NCI-H2107 (cell line): Measurements from ENCODE around the gene FBN1.

Experiments used
- DNase-seq: peaks from one replicate; lab custom pipeline; 2025; lab: John Stamatoyannopoulos, UW

FBN1 gene

DNA sequence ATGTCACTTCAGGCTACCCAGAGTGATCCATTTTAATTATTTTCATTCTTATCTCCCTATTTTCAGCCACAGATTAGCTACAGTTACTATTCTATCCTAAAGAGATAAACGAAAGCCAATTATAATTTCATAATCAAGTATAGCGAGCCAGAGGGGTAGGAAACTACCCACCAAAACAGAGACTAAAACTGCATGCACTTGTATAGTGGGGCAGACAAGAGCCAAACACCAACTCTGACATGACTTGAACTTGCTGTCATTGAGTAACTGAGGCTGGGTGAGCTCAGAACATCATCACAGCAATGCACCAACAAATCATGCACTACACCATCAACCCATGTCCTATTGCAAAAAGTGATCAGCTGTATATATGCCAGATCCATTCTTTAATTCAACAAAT is 64.8 kb downstream of the FBN1 start:
- DNase-seq, result no peak

DNA sequence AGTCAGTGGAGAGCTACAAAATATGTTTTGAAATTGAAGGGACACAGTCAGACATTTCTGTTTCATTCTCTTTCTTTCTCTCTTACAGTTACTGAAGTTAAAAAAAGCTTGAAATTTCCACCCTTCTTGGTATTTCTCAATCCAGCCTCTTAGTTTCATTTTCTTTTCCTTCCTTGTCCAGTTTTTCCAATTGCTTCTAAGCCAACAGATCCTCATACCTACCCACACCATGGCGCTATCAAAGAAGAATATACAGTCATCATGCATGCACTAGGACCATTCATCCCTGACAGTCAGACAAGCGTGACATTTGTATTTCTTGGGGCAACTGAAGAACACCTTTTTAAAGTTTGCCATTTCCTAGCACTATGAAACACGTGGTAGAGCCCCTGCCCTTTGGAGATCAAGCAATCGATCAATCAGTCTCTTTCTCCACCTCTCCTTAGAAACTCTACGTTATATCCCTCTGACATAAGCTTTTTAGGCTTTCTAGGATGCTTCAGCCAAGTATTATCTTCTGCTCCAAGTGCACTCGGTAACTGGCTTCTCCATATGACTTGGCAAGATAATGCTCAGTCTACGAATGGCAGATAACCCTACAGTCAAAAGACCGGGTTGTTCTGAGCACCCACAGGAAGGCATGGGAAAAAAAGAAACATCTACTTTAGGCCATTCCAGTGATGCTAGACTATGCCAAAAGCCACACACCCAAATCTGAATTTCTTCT is 65.4 kb downstream of the FBN1 start:
- no peak for DNase-seq

DNA sequence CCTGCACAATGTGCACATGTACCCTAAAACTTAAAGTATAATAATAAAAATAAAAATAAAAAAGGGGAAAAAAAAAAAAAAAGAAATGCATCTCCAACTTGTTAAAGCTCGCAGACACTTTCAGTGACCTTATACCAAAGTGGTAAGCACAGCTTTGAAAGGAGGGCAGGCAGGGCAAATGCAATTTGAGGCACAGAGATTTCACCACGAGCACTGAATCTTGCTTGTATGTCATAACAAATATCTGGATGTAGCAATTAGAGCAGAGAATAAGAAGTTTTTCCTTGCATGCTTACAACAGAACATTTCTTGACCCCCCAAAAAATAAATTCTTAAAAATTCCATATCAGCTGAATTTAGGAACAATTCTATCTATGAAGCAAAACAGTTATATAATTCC is 66.5 kb downstream of the FBN1 start:
- DNase-seq, result no peak

DNA sequence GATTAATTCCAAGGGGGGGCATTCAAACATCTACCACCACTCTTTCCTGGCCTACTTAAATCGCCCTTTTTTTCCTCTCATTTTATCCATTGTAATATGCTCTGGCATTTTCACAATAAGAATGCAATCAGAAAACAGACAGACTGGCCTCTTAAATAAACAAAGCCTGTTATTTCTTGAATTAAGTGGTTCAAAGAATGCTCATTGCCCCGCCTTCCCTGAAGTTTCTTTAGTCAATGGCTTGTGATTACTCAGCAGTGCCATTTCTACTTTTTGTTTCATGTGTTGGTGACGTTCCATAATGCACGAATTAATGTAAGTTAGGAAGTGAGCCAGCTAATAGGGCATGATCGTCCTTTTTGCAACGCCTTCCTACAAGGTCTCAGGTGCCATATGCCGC is 68.0 kb downstream of the FBN1 start:
- no peak for DNase-seq

DNA sequence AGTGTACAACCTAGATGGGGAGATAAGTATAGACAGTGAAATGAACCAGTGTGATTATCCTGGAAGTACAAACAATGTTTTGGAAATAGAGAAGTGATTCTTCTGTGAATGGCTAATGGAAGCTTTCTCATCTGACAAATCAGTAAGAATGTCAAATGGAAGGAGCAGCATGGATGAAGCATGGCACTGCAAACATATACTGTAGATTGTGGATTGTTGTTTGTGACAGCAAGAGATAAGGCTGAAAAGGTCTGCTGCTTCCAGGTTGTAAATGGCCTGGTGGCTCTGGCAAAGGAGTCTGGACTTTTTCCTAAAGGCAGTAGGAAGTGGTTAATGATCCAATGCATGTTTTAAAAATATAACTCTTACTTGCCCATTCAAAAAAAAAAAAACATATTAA is 71.3 kb downstream of the FBN1 start:
- no peak for DNase-seq

DNA sequence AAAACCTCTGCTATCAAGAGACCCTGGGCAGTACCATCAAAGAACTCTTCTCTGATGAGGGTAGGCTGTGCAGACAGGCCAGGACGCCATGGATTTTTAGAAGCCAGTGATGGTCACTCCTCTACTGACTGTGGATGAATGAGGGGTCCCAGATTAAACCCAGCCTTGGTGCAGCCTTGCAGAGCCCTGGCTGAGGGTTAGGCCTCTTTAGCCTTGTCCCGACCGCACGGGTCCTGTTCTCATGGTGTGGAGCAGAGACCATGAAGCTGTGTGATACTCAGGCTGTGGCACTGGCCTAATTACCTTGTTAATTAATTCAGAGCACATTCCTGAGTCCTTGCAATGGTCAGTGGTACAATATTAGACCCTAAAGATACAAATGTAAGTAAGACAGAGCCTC is 71.7 kb downstream of the FBN1 start:
- no peak for DNase-seq

DNA sequence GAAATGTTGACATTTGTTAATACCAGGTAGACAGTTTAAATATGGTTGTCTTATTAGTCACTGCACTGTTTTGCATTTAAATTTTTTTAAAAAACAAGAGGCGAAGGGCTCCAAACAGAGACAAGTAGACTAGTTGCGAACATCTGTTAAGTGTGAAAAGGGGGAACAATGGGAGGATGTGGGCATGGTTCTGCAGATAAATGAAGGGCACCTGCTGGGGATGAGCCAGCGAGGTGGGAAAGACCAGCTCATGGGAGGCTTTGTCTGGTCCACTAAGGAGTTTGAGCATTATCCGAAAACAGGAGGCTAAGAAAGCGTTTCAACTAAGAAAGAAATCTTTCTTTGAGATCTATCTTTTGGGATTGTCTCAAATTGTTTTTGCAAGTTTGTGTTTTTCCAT is 72.7 kb downstream of the FBN1 start:
- no peak for DNase-seq

DNA sequence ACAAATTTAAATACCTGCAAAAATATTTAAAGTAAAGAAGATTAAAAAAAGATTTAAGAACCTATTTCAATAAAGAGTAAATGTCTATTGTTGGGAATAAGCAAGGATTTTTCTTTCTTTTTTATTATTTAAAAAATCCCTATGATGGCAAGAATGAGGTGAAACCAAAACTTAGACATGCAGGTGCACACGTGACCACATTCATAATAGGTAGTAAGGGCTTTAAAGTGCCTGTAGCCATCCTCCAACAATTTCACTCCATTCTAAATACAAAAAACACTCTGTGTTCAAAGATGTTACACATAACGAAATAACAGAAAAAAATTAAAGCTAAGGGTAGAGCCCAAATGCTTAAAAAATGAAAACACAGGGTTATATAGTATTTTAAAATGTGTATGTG is 74.0 kb downstream of the FBN1 start:
- no peak for DNase-seq

DNA sequence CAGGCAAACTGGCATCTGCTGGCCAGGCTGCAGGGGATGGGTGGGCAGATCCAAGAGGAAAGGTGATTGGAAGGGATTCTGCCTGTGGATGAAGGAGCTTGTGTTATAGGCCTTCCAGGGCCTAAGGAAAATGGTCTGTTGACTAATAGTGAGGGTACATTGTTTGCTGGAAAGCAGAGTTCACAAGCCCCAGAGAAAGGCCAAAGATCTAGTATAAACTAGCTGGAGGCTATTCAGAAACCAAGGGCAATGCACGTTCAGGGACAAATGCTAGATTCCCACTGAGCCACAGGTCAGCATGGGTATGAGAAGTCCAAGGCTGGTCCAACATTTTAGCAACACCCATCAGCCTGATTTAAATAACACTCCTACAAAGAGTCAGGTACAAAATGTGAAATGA is 74.7 kb downstream of the FBN1 start:
- DNase-seq, result no peak

DNA sequence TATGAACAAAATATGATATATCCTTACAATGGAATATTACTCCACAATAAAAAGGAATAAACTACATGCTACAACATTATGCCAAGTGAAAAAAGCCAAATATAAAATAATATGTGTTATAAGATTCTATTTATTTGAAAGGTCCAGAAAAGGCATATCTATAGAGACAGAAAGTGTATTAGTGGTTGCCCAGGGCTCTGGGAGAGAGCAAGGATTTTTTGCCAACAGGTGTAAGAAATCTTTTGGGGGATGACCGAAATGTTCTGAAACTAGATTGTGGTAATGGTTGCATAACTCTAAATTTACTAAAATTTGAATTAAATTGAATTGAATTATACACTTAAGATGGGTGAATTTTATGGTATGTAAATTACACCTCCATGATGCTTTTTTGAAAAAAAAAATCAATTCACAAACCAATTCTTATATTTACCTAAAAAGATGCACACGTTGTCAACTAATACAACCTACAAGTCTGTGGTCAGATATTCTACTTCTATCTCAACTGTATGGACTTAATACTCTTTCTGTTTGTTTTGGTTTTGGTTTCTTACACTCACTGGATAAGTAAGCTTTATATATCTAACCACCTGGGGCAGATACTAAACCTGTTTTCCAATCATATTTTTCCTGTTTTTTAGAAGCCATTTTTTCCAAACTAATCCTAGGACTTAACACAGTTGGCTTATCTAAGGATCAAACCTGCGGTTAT is 75.8 kb downstream of the FBN1 start:
- no peak for DNase-seq

DNA sequence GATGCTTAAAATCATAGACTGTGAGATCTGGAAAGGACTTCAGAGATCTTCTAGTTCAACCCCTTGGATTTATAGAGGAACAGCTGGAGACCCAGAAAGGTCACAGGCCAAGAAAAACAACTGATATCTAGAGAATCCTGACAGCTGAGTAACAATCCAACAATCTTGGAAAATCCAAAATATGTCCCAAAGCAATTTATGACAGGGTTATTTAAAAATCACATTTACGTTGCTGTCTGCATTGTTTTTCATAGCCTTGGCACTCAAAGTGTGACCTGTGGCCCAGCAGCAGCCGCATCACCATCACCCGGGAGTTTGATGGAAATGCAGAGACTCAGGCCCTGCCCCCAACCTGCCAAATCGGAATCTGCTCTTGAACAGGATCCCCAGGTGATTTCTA is 78.8 kb downstream of the FBN1 start:
- DNase-seq, result no peak

DNA sequence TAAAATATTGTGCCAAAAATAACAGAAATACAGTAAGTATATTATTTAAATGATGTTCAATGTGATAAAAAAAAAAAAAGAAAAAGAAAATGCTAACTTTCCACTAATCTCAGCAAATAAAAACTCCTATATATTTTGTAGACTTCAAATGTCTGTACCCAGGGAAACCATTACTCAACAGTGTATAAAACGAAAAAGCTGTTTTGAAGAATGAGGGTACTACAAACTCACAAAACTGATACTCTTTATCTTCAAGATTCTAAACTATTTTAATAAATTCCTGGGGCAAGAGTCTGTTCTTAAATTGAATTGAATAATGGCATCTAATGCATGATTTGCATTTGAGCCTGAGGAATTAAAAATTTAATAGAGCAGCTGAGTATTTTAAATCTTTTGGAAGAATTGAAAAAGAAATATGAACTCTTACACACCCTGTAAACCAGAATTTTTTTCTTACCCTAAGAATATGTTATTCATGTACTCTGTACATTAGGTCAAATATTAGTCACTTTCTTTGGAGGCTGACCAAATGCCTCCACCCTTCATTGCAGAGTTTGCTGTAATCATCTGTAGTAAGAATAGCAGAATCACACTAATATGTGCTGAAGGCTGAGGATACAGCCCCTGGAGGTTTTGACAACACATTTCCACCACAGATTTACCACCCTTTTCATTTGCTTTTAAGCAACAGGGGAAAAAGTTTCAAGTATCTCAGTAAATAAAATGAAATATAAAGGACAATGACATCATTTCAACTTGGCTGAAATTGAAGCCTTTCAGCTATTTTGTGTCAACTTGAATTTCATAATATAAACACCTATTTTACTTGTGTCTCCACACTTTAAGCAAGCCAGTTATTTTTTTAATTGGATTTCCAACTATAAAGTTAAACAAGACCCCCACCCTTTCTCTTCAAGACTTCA is 79.7 kb downstream of the FBN1 start:
- no peak for DNase-seq

DNA sequence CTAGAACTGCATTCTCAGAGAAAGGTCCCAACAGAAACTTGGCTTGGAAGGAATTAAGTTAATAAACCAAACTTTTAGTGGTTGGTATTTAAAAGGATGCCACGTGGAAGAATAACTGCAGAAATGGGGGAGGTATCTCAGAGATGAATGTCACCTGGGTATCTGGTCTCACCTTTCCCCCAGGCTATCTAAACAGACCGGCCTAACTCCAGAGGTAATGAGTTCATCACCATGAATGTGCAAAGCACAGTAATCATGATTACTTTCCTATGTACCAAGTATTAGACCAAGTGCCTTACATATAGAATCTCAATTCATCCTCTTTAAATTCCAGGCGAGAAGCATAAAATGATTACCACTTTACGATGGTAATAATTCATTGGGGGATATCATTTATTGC is 80.8 kb downstream of the FBN1 start:
- DNase-seq, result no peak

DNA sequence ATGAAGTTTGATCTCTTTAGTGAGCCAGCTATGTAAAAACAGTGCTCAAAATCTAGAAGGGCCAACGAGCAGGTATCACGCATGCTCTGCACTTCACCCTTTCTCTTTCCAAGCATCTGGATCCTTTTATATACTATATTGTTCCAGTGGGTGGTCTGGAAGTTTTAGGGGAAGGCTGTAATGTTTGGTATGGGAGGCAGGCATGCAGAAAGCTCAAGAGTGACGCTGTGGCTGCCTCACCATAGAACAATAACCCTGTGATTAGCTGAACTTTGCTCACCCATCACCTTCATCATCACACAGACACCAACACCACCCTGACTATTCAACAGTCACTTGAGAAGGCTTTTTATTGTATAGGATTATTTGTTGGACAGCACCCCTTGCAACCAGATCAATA is 81.6 kb downstream of the FBN1 start:
- no peak for DNase-seq

DNA sequence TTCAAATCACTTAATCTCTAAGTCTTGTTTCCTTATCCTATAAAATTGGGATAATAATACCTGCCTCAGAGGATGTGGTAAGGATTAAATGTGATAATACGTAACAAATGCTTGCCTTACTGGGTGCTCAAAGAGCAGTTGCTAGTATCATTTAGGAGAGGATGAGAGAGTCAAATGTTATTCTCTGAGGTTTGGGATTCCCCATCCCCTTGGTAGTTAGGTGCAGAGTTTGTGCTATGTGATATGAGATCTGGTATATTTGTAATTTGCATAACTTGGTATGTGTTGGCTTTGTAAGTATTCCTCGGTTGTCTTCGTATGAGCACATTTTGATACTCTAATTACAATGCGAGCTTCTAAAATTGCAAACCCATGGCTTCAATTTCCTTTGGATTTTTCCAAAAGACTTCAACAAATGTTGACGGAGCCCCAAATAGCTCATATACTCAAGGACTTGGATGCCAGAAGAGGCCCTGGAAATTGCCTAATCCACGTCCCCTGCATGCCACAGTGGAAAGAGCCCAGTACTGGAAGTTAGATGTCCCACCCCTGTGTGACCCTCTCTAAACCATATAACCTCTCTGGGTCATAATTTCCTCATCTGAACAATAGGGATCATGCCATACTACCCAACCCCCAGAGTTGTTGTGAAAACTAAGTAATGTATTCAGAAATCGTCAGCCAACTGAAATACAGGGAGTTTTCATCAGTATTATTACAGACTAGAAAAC is 85.0 kb downstream of the FBN1 start:
- no peak for DNase-seq

DNA sequence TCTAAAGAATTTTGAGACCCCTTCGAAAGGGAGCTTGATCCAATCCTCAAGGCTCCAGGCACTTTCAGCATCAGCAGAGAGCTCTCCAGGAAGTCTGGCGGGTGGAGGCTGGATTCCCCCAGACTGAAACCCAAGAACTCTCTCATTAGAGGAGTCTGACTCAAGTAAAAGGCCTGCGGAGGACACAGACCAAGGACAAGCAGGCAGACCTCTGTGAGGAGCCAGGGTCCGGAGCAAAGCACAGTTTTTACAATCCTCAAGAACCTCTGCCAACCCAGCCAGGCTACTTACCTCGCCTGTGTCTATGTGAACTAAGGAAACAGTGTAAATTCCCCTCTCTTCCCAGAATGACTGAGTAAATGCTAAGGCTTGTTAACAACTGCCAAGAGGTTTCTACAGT is 86.2 kb downstream of the FBN1 start:
- no peak for DNase-seq

DNA sequence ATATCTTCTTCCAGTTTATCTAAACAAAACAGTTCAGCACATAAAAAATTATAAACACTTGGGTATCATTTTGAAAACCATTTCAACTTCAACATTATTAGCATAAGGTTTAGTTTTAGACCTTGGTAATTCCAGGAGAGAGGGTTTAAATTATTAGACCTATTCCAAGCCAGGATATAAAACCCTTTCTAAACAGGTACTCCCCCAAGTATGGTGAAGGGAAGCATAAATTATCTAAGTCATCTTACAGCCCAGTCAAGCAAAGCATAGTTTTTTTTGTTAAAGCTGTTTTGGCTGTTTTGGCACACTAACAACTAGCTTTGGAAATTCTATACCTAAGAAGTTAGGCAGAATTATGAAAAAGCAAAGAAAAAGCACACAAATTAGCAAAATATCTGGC is 87.3 kb downstream of the FBN1 start:
- no peak for DNase-seq

DNA sequence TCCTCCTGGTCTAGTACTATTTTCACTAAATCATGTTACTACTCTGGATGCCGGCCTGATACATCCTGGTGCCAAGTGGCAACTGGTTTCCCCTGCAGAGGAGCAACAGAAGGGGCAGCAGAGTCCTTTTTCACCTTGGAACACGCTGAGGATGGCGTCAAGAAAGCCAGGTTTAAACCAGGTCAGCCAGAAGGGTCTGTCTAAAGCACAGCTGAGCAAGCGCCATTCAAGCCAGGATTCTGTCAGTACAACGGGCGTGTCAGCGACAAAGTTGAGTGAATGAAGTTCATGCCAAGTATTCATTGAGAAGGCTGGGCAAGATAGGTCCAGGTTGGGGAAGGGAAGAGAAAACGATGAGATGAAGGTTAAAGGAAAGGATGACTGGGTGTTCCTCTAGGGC is 88.2 kb downstream of the FBN1 start:
- no peak for DNase-seq

DNA sequence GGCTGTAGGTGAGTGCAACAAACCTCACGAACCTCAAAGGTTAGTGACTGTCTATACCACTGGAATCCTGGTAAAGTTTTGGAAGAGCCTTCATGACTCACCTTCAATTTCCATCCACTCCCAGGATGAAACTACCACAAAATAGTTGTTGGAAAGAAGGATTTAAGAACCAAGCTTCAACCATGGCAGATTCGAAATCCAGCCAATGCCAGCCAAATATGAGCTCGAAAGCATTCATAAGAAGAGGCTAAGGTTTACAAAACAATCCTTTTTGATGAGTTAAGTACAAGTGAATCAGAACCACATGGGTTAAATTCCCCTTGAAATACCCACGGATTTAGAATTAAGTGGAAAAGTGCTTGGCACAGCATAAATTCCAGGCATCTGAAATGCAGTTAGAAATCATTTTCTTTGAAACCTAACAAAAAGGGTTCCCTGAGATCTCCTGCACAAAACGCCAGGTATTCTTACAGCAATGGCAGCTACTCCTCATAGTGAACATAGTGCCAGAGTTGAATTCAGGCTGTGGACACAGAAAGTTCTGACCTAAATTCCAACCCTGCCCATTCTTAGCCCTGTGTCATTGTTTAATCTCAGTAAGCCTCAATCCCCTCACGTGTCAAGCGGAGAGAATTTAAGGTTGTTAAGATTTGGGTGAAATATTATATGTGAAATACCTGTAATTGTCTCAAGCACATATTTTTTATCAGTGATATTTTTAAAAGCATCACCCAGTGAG is 89.2 kb downstream of the FBN1 start:
- no peak for DNase-seq

DNA sequence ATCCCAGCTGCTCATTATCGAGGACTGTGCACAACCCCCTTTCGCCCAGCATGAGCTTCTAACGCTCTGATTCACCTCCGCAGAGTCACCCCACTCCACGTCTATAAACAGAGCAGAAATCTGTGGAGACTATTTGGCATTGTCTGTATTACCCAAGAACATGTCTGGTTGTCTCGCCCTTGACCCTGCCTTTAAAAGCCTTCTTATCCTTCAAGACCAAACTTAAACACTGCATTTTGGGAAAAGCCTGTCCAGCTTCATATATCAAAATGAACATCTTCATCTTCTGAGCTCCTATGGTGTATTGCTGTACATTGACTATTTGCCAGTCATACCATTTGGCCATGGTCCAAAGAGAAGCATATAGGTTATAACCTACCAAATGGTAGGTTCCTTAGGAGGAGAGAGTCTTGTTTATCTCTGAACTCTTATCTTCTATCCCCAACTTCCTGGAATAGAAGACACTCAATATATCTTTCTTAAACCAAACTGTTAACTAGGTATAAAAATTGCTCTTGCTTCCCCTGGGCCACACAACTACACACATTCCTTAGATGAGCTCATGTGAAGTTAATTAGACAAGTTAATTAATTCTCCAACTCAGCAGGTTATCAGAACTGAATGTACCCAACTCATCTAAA is 90.1 kb downstream of the FBN1 start:
- DNase-seq, result no peak

DNA sequence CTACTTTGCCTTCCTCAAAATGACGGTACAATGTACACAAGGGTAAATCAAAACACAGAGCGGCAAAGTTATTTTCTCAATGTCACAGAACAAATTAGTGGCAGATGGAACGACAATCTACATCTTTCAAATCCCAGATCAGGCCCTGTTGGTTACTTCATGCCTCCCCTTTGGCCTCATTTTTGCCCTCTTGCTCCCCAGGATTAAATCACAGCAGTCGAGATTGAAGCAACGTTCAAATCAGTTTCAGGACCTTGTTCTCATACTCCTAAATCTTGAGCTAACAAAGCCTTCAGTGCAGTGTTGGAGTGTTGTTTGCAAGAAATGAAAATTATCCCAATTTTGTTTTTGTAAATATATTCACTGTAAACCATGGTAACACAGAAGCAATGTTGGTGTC is 91.4 kb downstream of the FBN1 start:
- no peak for DNase-seq
